Subcutaneous adipose tissue (tissue), 4 donors: ENCODE results near the gene CASP8. TPM values are rescaled to one million over a fixed set of nuclear protein-coding genes. Genes with fewer than 3 reads are reported as not detected.

Experiments
- CTCF ChIP-seq: fragments of 450-650 bp; IDR thresholded peaks from one replicate; pipeline ENCODE4 v1.5.1; 2016; ENCODE audit warnings: low read depth, mild to moderate bottlenecking, control low read depth, antibody characterized with exemption, moderate library complexity
- small RNA-seq: library from RNA; depleted of rRNA; stranded (forward); fragments of <200 nt; gene quantifications from one replicate; pipeline ENCODE3, GENCODE V24; 2016
- total RNA-seq, 4 donors: library from RNA; depleted of rRNA; stranded (reverse); fragments of >200 nt; gene quantifications; one replicate each; pipeline ENCODE4 v1.1.0, GENCODE V29; 2016

CASP8 gene
- total RNA-seq, 4 donors from 2014 or later = 17.3 to 34.8 (median 22.7) TPM

- TF ChIP-seq CTCF = no peak
These were observed 62.4 kb downstream of the CASP8 start for GRCh38 chr2:201322772-201323171.

DNA sequence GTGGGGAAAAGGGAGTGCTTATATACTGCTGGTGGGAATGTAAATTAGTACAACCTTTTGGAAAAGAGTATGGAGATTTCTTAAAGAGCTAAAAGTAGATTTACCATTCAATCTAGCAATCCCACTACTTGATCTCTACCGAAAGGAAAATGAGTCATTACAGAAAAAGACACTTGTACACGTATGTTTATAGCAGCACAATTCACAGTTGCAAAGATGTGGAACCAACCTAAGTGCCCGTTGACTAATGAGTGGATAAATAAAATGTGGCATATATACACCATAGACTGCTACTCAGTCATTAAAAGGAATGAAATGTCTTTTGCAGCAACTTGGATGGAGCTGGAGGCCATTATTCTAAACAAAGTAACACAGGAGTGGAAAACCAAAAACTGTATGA, 67.3 kb downstream of the CASP8 start:
- no peak for TF ChIP-seq CTCF

GRCh38 chr2:201329409-201329808, 69.1 kb downstream of the CASP8 start:
- TF ChIP-seq CTCF = no peak

Small RNA genes within 50 kb of the gene (small RNA-seq; reads per million reads assigned to genes)
- gene MTND4LP13 = not detected

Other genes with a start within 250 kb of the CASP8 start
- 10 to 100 TPM; 30.5 to 47.1 (median 35.9) TPM for gene HYCC2, start 188.9 kb upstream of the CASP8 start, total RNA-seq
- 10 to 100 TPM; 37.9 to 84.0 (median 41.4) TPM for gene NDUFB3, start 188.5 kb upstream of the CASP8 start, total RNA-seq
- gene CFLAR, start 144.4 kb upstream of the CASP8 start, total RNA-seq = 100 to 1,000 TPM; 239 to 412 (median 326) TPM
- gene CASP10, start 77.4 kb upstream of the CASP8 start, total RNA-seq = 10 to 100 TPM; 17.8 to 26.5 (median 20.8) TPM
- 1 to 10 TPM in 3 of 4 donors, under 1 TPM in 1; 0.68 to 4.7 (median 1.9) TPM for gene FLACC1, start 96.8 kb downstream of the CASP8 start, total RNA-seq
- 100 to 1,000 TPM in 1 of 4 donors, 10 to 100 TPM in 3; 59.7 to 105 (median 65.2) TPM for gene TRAK2, start 190.9 kb downstream of the CASP8 start, total RNA-seq
- 10 to 100 TPM; 29.3 to 86.7 (median 43.2) TPM for gene STRADB, start 191.2 kb downstream of the CASP8 start, total RNA-seq